ENCODE results near the gene LCN10. TPM values are rescaled to one million over a fixed set of nuclear protein-coding genes. Genes with fewer than 3 reads are reported as not detected.
"Not testable (repeated sequence)": the region's sequence is repeated elsewhere in the genome, so short reads cannot be mapped to it uniquely, and the experiment has no call there.

Gene LCN10
- total RNA-seq, result 1 to 10 TPM; 1.1 to 1.2 TPM
- polyA plus RNA-seq, result 0.22 TPM

- H3K27ac Mint-ChIP-seq, result no peak within 1 kb of the TSS
These were observed at the start of gene LCN10 for GRCh38 chr9:136742591-136743391. Gene LCN10, minus strand, starts transcription at chr9:136742940. Its CDS starts 37 bp downstream, at chr9:136742903.

GRCh38 chr9:136791516-136792276 lies 49.0 kb upstream of the LCN10 start:
- ChIA-PET CTCF (interaction anchor here (0.6 to 2.2 kb wide), 11 partner anchors 9 to 275 kb away, joined by 3 to 14 read pairs (median 4); partner anchors contain the start of genes AJM1, FUT7, NPDC1 and RABL6), POLR2A (interaction anchor here (1.1 to 2.1 kb wide), 3 partner anchors 9 to 15 kb away, joined by 3 to 8 read pairs (median 5); no protein-coding TSS in a partner anchor)
- H3K27me3 Mint-ChIP-seq, result peaks cover 3% of the 10 kb centered on the region in 2 donors
- H3K27me3 ChIP-seq (ENCODE audit: insufficient read depth, low read length, poor library complexity, severe bottlenecking), result no peaks in the 10 kb centered on the region
- peaks cover 18 to 36% (median 31%) of the 10 kb centered on the region in 3 donors for H3K4me1 Mint-ChIP-seq
- peak; percentile 56 to 80 (median 71) for DNase-seq
- H3K27ac Mint-ChIP-seq, result peak overlapping the region; percentile 89 to 96 (median 94)
- H3K9me3 Mint-ChIP-seq, result no peaks in the 10 kb centered on the region
- H3K4me1 ChIP-seq (ENCODE audit: insufficient read depth, low read length), result peaks cover 24% of the 10 kb centered on the region
- H3K4me3 ChIP-seq (ENCODE audit: low read length), result peak overlapping the region; percentile 79
- peaks cover 0 to 9% (median 2%) of the 10 kb centered on the region in 3 donors for H3K36me3 Mint-ChIP-seq
- H3K36me3 ChIP-seq (ENCODE audit: insufficient read depth, low read length), result no peaks in the 10 kb centered on the region
- peak overlapping the region; percentile 93 for H3K27ac ChIP-seq (ENCODE audit: low read depth, low read length)
- H3K4me3 Mint-ChIP-seq, result peak overlapping the region; percentile 77 to 93 (median 85)
- H3K9me3 ChIP-seq (ENCODE audit: low read length), result no peaks in the 10 kb centered on the region

More at GRCh38 chr9:136742591-136743391, at the start of gene LCN10:
- peak within 1 kb of the TSS in 6 of 7 donors; percentile 45 to 77 (median 60) for H3K4me3 Mint-ChIP-seq
- ChIA-PET POLR2A (no interaction called here), CTCF (no interaction called here)
- Histone ChIP-seq H3K27ac (ENCODE audit: low read depth, low read length) (no peak within 1 kb of the TSS), H3K4me3 (ENCODE audit: low read length) (peak within 1 kb of the TSS; percentile 37), H3K36me3 (ENCODE audit: insufficient read depth, low read length) (no peaks in the 10 kb centered on the region), H3K9me3 (ENCODE audit: low read length) (no peaks in the 10 kb centered on the region), H3K27me3 (ENCODE audit: insufficient read depth, low read length, poor library complexity, severe bottlenecking) (no peaks in the 10 kb centered on the region), H3K4me1 (ENCODE audit: insufficient read depth, low read length) (peaks cover 8% of the 10 kb centered on the region)
- H3K9me3 Mint-ChIP-seq, result peaks cover 0 to 1% (median 0%) of the 10 kb centered on the region in 5 donors
- no peak for DNase-seq
- no peaks in the 10 kb centered on the region for H3K36me3 Mint-ChIP-seq
- peaks cover 11 to 13% of the 10 kb centered on the region in 2 donors for H3K27me3 Mint-ChIP-seq
- H3K4me1 Mint-ChIP-seq, result peaks cover 0 to 8% (median 0%) of the 10 kb centered on the region in 3 donors

GRCh38 chr9:136790640-136791515 lies 48.1 kb upstream of the LCN10 start, which contains the start of gene TMEM141:
Gene TMEM141, plus strand, starts transcription at chr9:136791344. Its CDS starts 27 bp downstream, at chr9:136791371.
- no peaks in the 10 kb centered on the region for H3K9me3 Mint-ChIP-seq

GRCh38 chr9:136789523-136789937 lies 46.8 kb upstream of the LCN10 start:
- no peak for DNase-seq
- H3K4me1 ChIP-seq (ENCODE audit: insufficient read depth, low read length), result peaks cover 14% of the 10 kb centered on the region
- Mint-ChIP-seq H3K27me3 (peaks cover 3 to 8% of the 10 kb centered on the region in 2 donors), H3K36me3 (peaks cover 0 to 9% (median 2%) of the 10 kb centered on the region in 3 donors), H3K4me1 (peaks cover 18 to 31% (median 28%) of the 10 kb centered on the region in 3 donors), H3K9me3 (no peaks in the 10 kb centered on the region), H3K27ac (peak overlapping the region in 1 of 8 donors; percentile 19), H3K4me3 (no peak overlapping the region)
- no peaks in the 10 kb centered on the region for H3K27me3 ChIP-seq (ENCODE audit: insufficient read depth, low read length, poor library complexity, severe bottlenecking)
- CTCF ChIA-PET, result interaction anchor here (5.6 kb wide), 1 partner anchor 246 kb away, joined by 51 read pairs; no protein-coding TSS in a partner anchor
- POLR2A ChIA-PET, result no interaction called here
- no peaks in the 10 kb centered on the region for H3K9me3 ChIP-seq (ENCODE audit: low read length)
- no peaks in the 10 kb centered on the region for H3K36me3 ChIP-seq (ENCODE audit: insufficient read depth, low read length)
- H3K27ac ChIP-seq (ENCODE audit: low read depth, low read length), result peak overlapping the region; percentile 54
- no peak overlapping the region for H3K4me3 ChIP-seq (ENCODE audit: low read length)

More at GRCh38 chr9:136790640-136791515, 48.1 kb upstream of the LCN10 start, which contains the start of gene TMEM141:
- Mint-ChIP-seq H3K27me3 (peaks cover 3% of the 10 kb centered on the region in 2 donors), H3K27ac (peak within 1 kb of the TSS; percentile 89 to 96 (median 94)), H3K36me3 (peaks cover 0 to 9% (median 2%) of the 10 kb centered on the region in 3 donors), H3K4me1 (peaks cover 18 to 28% (median 24%) of the 10 kb centered on the region in 3 donors), H3K4me3 (peak within 1 kb of the TSS; percentile 77 to 93 (median 85))
- Histone ChIP-seq H3K4me1 (ENCODE audit: insufficient read depth, low read length) (peaks cover 16% of the 10 kb centered on the region), H3K27ac (ENCODE audit: low read depth, low read length) (peak within 1 kb of the TSS; percentile 93), H3K27me3 (ENCODE audit: insufficient read depth, low read length, poor library complexity, severe bottlenecking) (no peaks in the 10 kb centered on the region), H3K4me3 (ENCODE audit: low read length) (peak within 1 kb of the TSS; percentile 79), H3K36me3 (ENCODE audit: insufficient read depth, low read length) (no peaks in the 10 kb centered on the region), H3K9me3 (ENCODE audit: low read length) (no peaks in the 10 kb centered on the region)
- POLR2A ChIA-PET, result interaction anchor here (0.6 to 2.1 kb wide), 5 partner anchors 9 to 296 kb away, joined by 3 to 8 read pairs (median 4); partner anchors contain the start of gene MAN1B1
- CTCF ChIA-PET, result interaction anchor here (0.8 to 5.6 kb wide), 7 partner anchors 28 to 450 kb away, joined by 3 to 51 read pairs (median 3); partner anchors contain the start of genes NPDC1 and TUBB4B
- peak; percentile 99 to 100 (median 100) for DNase-seq

GRCh38 chr9:136788644-136789522 lies 46.1 kb upstream of the LCN10 start:
- not testable (repeated sequence) for H3K27me3 Mint-ChIP-seq

GRCh38 chr9:136787690-136788400 lies 45.1 kb upstream of the LCN10 start:
- Mint-ChIP-seq H3K4me1 (peaks cover 18 to 31% (median 28%) of the 10 kb centered on the region in 3 donors), H3K36me3 (peaks cover 0 to 2% (median 0%) of the 10 kb centered on the region in 3 donors)
- POLR2A ChIA-PET, result interaction anchor here (1.3 kb wide), 1 partner anchor 247 kb away, joined by 3 read pairs; no protein-coding TSS in a partner anchor

More at GRCh38 chr9:136788644-136789522, 46.1 kb upstream of the LCN10 start:
- DNase-seq; POLR2A ChIA-PET; H3K9me3 ChIP-seq (ENCODE audit: low read length); H3K36me3 ChIP-seq (ENCODE audit: insufficient read depth, low read length); H3K27me3 ChIP-seq (ENCODE audit: insufficient read depth, low read length, poor library complexity, severe bottlenecking); H3K36me3 Mint-ChIP-seq; H3K9me3 Mint-ChIP-seq; H3K4me3 ChIP-seq (ENCODE audit: low read length): not testable (repeated sequence)
- H3K4me1 ChIP-seq (ENCODE audit: insufficient read depth, low read length), result peaks cover 14% of the 10 kb centered on the region
- H3K4me1 Mint-ChIP-seq, result peaks cover 18 to 31% (median 28%) of the 10 kb centered on the region in 3 donors
- H3K4me3 Mint-ChIP-seq, result peak overlapping the region in 1 of 7 donors; percentile 6
- peak overlapping the region; percentile 54 for H3K27ac ChIP-seq (ENCODE audit: low read depth, low read length)
- H3K27ac Mint-ChIP-seq, result peak overlapping the region in 2 of 8 donors; percentile 5 to 88
- CTCF ChIA-PET, result interaction anchor here (1.0 to 5.6 kb wide), 8 partner anchors 10 to 307 kb away, joined by 3 to 51 read pairs (median 6); partner anchors contain the start of gene SAPCD2

More at GRCh38 chr9:136787690-136788400, 45.1 kb upstream of the LCN10 start:
- peak overlapping the region in 3 of 8 donors; percentile 5 to 64 (median 52) for H3K27ac Mint-ChIP-seq
- H3K9me3 Mint-ChIP-seq, result no peaks in the 10 kb centered on the region
- H3K9me3 ChIP-seq (ENCODE audit: low read length), result no peaks in the 10 kb centered on the region
- no peaks in the 10 kb centered on the region for H3K27me3 ChIP-seq (ENCODE audit: insufficient read depth, low read length, poor library complexity, severe bottlenecking)
- no peak overlapping the region for H3K4me3 Mint-ChIP-seq
- H3K36me3 ChIP-seq (ENCODE audit: insufficient read depth, low read length), result no peaks in the 10 kb centered on the region
- peaks cover 3 to 8% of the 10 kb centered on the region in 2 donors for H3K27me3 Mint-ChIP-seq
- CTCF ChIA-PET, result interaction anchor here (0.6 to 5.6 kb wide), 16 partner anchors 9 to 440 kb away, joined by 3 to 51 read pairs (median 4); partner anchors contain the start of genes LCN8, RNF224 and SAPCD2
- H3K4me1 ChIP-seq (ENCODE audit: insufficient read depth, low read length), result peaks cover 14% of the 10 kb centered on the region
- peak overlapping the region; percentile 49 for H3K27ac ChIP-seq (ENCODE audit: low read depth, low read length)
- no peak overlapping the region for H3K4me3 ChIP-seq (ENCODE audit: low read length)
- peak; percentile 50 to 80 (median 68) for DNase-seq
